KMS-11 (cell line): Measurements from ENCODE around the gene SFT2D2.

Experiments
- H2AFZ ChIP-seq: fragments of 200-600 bp; sonication (generic); 2 replicates; pipeline ENCODE4 v1.6.1; 2016; ENCODE audit warnings: antibody characterized with exemption, mixed run types, low read depth
- H3K27ac ChIP-seq: fragments of 200-600 bp; sonication (generic); 2 replicates; pipeline ENCODE4 v1.6.1; 2016; ENCODE audit warnings: mild to moderate bottlenecking, mixed run types
- H3K27me3 ChIP-seq: fragments of 200-600 bp; sonication (generic); 2 replicates; pipeline ENCODE4 v1.6.1; 2017; ENCODE audit warnings: mild to moderate bottlenecking, low read depth, mixed run types, moderate library complexity; ENCODE audit not compliant: insufficient read depth
- H3K36me3 ChIP-seq: fragments of 200-600 bp; sonication (generic); 2 replicates; pipeline ENCODE4 v1.6.1; 2017; ENCODE audit warnings: mild to moderate bottlenecking, mixed run types; ENCODE audit not compliant: insufficient read depth
- H3K4me1 ChIP-seq: fragments of 200-600 bp; sonication (generic); 2 replicates; pipeline ENCODE4 v1.6.1; 2016; ENCODE audit warnings: mild to moderate bottlenecking, low read depth, mixed run types; ENCODE audit not compliant: poor library complexity, severe bottlenecking
- H3K4me2 ChIP-seq: fragments of 200-600 bp; sonication (generic); 2 replicates; pipeline ENCODE4 v1.7.0; 2016; ENCODE audit warnings: mild to moderate bottlenecking, mixed run types
- H3K4me3 ChIP-seq: fragments of 200-600 bp; sonication (generic); IDR thresholded peaks from 2 replicates; pipeline ENCODE4 v1.6.1; 2017; ENCODE audit warnings: low read depth, low read length, mixed read lengths; ENCODE audit not compliant: insufficient read depth
- H3K79me2 ChIP-seq: fragments of 200-600 bp; sonication (generic); 2 replicates; pipeline ENCODE4 v1.6.1; 2016; ENCODE audit warnings: low read depth, mixed run types; ENCODE audit not compliant: insufficient read depth
- H3K9ac ChIP-seq: fragments of 200-600 bp; sonication (generic); 2 replicates; pipeline ENCODE4 v1.6.1; 2016; ENCODE audit warnings: mild to moderate bottlenecking, mixed run types
- H4K20me1 ChIP-seq: fragments of 200-600 bp; sonication (generic); 2 replicates; pipeline ENCODE4 v1.6.1; 2016; ENCODE audit warnings: mild to moderate bottlenecking, mixed run types; ENCODE audit not compliant: insufficient read depth
- CTCF ChIP-seq: fragments of 200-600 bp; sonication (generic); conservative IDR thresholded peaks from 2 replicates; pipeline ENCODE4 v1.6.1; 2017; ENCODE audit warnings: low read depth, mild to moderate bottlenecking, antibody characterized with exemption, low read length, moderate library complexity, mixed read lengths

SFT2D2 gene

DNA sequence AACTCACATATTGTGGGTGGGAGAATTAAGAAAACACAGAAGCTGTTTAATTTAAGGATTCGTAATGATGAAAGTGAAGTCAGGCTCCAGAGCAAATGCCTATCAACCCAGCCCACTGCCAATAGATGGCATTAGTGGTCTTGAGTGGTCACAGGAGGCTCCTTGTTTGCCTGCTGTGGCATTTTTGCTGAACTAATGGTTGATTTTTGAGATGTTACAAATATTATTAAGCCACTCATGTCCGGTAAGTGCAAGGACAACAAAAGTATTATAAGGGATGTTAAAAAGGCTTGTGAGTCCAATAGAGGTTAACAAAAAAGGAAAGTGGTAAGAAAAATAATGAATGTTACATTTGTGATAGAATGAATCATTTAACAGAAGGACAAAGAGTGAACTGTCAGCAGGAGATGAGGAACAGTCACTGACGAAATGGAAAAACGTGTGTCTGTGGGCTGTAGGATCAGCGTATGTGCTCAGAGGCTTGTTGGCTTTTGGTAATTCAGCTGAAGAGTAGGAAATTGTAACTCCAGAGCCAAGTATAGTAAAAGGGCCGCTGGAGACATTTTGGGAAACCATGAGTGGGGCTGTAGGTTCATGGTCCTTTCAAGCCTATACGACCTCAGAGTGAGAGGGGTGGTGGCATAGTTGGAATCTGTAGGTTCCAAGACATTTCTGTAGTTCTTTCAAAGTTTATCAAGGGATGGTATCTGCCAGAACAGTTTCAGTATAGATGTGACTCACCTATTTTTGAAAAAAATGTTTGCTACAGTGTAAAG lies 11.2 kb downstream of the SFT2D2 start:
- H3K36me3 ChIP-seq, result no peaks in the 10 kb centered on the region
- no peaks in the 10 kb centered on the region for H3K79me2 ChIP-seq
- no peak overlapping the region for H3K27ac ChIP-seq
- no peak overlapping the region for H2AFZ ChIP-seq
- H3K4me1 ChIP-seq, result peaks cover 25% of the 10 kb centered on the region
- H4K20me1 ChIP-seq, result no peaks in the 10 kb centered on the region
- no peak overlapping the region for H3K9ac ChIP-seq
- H3K27me3 ChIP-seq, result no peaks in the 10 kb centered on the region
- TF ChIP-seq CTCF, result no peak
- no peak overlapping the region for H3K4me3 ChIP-seq
- H3K4me2 ChIP-seq, result no peak overlapping the region

GRCh38 chr1:168243198-168243597 lies 17.4 kb downstream of the SFT2D2 start:
- no peak overlapping the region for H3K27ac ChIP-seq
- H3K4me3 ChIP-seq, result no peak overlapping the region
- H3K27me3 ChIP-seq, result no peaks in the 10 kb centered on the region
- H2AFZ ChIP-seq, result no peak overlapping the region
- no peaks in the 10 kb centered on the region; the same call in 1 of the 2 replicates for H3K79me2 ChIP-seq
- H3K36me3 ChIP-seq, result no peaks in the 10 kb centered on the region; the same call in 1 of the 2 replicates
- no peaks in the 10 kb centered on the region for H4K20me1 ChIP-seq
- no peaks in the 10 kb centered on the region for H3K4me1 ChIP-seq
- no peak overlapping the region for H3K4me2 ChIP-seq
- no peak for TF ChIP-seq CTCF
- H3K9ac ChIP-seq, result no peak overlapping the region

DNA sequence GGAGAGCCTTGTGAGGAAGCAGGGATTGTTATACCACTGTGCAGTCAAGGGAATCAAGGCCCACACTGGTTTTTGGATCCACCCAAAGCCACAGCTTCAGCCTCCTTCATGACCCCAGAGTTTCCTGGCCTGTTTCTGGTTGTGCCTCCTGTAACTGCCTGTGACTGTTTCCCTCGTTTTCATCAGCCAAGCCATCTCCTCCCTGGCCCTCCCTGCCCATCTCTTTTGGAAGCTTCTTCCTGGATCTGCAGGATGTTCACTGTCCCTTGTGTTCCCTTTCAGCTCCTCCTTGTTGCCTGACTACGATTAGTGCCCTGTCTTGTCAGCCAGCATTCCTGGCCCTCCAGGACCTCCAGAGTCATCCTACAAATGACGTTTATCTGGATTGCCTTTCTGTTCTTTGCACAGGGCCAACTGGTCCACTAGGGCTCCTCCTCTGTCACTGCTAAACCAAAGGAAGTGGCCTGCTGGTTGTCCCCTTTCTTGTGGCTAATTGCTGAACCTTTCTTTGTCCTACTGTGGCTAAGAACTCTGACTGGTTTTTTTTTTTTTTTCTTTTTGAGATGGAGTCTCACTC lies 17.9 kb downstream of the SFT2D2 start:
- Histone ChIP-seq H3K36me3 (no peaks in the 10 kb centered on the region; the same call in 1 of the 2 replicates), H4K20me1 (no peaks in the 10 kb centered on the region), H3K9ac (no peak overlapping the region), H3K4me3 (no peak overlapping the region), H3K4me2 (no peak overlapping the region), H3K27ac (no peak overlapping the region), H3K27me3 (no peaks in the 10 kb centered on the region), H3K4me1 (no peaks in the 10 kb centered on the region), H3K79me2 (no peaks in the 10 kb centered on the region; the same call in 1 of the 2 replicates), H2AFZ (no peak overlapping the region)
- no peak for TF ChIP-seq CTCF

DNA sequence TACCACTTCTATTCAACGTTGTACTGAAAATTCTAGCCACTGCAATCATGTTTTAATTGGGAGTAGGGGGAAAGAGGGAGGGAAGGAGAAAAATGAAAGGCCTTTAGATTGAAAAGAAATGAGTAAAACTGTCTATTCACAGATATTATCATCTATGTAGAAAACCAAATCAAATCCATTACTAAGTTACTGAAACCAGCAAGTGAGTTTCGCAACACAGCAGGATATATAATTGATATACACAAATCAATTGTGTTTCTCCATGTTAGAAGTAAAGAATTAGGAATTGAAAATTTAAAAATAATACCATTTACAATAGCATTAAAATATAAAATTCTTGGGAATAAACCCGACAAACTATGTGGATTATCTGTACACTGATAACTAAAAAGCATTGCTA lies 19.2 kb downstream of the SFT2D2 start:
- Histone ChIP-seq H3K4me1 (no peaks in the 10 kb centered on the region), H3K79me2 (peaks cover 6% of the 10 kb centered on the region; the same call in 1 of the 2 replicates), H3K4me3 (no peak overlapping the region), H2AFZ (no peak overlapping the region), H3K27ac (no peak overlapping the region), H3K4me2 (no peak overlapping the region), H3K9ac (no peak overlapping the region), H3K36me3 (no peaks in the 10 kb centered on the region; the same call in 1 of the 2 replicates), H3K27me3 (no peaks in the 10 kb centered on the region), H4K20me1 (no peaks in the 10 kb centered on the region)
- TF ChIP-seq CTCF, result no peak
